Measurements from ENCODE around the gene ALDH7A1. TPM values are rescaled to one million over a fixed set of nuclear protein-coding genes. Genes with fewer than 3 reads are reported as not detected.

ALDH7A1 gene
- polyA plus RNA-seq, 12 donors, result 41.1 to 107 (median 59.9) TPM; not detected in 1

Other genes starting within 250 kb of the ALDH7A1 start
- gene GRAMD2B, start 171.8 kb downstream of the ALDH7A1 start, polyA plus RNA-seq (ENCODE audit: insufficient read length in 12 of 12), result 10 to 100 TPM in 10 of 12 donors, 1 to 10 TPM in 1, not detected in 1; 9.0 to 63.0 (median 12.4) TPM
- gene PHAX, start 5.7 kb upstream of the ALDH7A1 start, polyA plus RNA-seq (ENCODE audit: insufficient read length in 12 of 12), result 10 to 100 TPM in 11 of 12 donors, not detected in 1; 41.8 to 58.1 (median 49.8) TPM
- gene LMNB1, start 181.9 kb upstream of the ALDH7A1 start, polyA plus RNA-seq (ENCODE audit: insufficient read length in 12 of 12), result 10 to 100 TPM in 11 of 12 donors, not detected in 1; 33.8 to 77.4 (median 47.5) TPM